Neutrophil (primary cell): Measurements from ENCODE around the gene GHITM.

Experiments used
- H3K27ac ChIP-seq: fragments of 200-600 bp; sonication (generic); 2 replicates; pipeline ENCODE4 v1.5.1; 2016; ENCODE audit warnings: mild to moderate bottlenecking, moderate library complexity
- H3K27me3 ChIP-seq: fragments of 200-600 bp; sonication (generic); 2 replicates; pipeline ENCODE4 v1.6.0; 2016; ENCODE audit warnings: mild to moderate bottlenecking
- H3K36me3 ChIP-seq: fragments of 200-600 bp; sonication (generic); 2 replicates; pipeline ENCODE4 v1.5.1; 2017
- H3K4me1 ChIP-seq, 2 experiments: fragments of 200-600 bp in 1 of 2; sonication (generic) in 1 of 2; 1 replicate in 1 of 2; 2 replicates in 1 of 2; pipeline versions ENCODE4 v1.5.1 to v1.6.1; 2013 to 2016; ENCODE audit warnings: low read depth in 1 of 2, low read length in 1 of 2, mild to moderate bottlenecking in 1 of 2, moderate library complexity in 1 of 2; ENCODE audit not compliant: control insufficient read depth in 1 of 2, insufficient read depth in 1 of 2
- H3K4me3 ChIP-seq, 2 experiments: fragments of 200-600 bp in 1 of 2; sonication (generic) in 1 of 2; 1 replicate in 1 of 2; 2 replicates in 1 of 2; pipeline ENCODE4 v1.5.1; 2013 to 2016; ENCODE audit warnings: low read depth in 1 of 2, low read length in 1 of 2, mild to moderate bottlenecking in 1 of 2, moderate library complexity in 1 of 2
- H3K9me3 ChIP-seq: fragments of 200-600 bp; sonication (generic); 2 replicates; pipeline ENCODE4 v1.5.1; 2016
- TF ChIP-seq, protein P1 (sequence below): fragments of 200-600 bp; sonication (generic); IDR thresholded peaks from 2 replicates; pipeline ENCODE4 v1.5.1; 2016; ENCODE audit warnings: antibody characterized with exemption

GHITM gene

GRCh38 chr10:84155521-84155920 is 16.2 kb downstream of the GHITM start:
- Histone ChIP-seq H3K36me3 (peaks cover 36% of the 10 kb centered on the region), H3K27me3 (no peaks in the 10 kb centered on the region), H3K27ac (peak overlapping the region; percentile 74), H3K9me3 (no peaks in the 10 kb centered on the region), H3K4me3 (no peak overlapping the region), H3K4me1 (peaks cover 45 to 47% of the 10 kb centered on the region in 2 experiments)
- TF ChIP-seq, protein P1, sequence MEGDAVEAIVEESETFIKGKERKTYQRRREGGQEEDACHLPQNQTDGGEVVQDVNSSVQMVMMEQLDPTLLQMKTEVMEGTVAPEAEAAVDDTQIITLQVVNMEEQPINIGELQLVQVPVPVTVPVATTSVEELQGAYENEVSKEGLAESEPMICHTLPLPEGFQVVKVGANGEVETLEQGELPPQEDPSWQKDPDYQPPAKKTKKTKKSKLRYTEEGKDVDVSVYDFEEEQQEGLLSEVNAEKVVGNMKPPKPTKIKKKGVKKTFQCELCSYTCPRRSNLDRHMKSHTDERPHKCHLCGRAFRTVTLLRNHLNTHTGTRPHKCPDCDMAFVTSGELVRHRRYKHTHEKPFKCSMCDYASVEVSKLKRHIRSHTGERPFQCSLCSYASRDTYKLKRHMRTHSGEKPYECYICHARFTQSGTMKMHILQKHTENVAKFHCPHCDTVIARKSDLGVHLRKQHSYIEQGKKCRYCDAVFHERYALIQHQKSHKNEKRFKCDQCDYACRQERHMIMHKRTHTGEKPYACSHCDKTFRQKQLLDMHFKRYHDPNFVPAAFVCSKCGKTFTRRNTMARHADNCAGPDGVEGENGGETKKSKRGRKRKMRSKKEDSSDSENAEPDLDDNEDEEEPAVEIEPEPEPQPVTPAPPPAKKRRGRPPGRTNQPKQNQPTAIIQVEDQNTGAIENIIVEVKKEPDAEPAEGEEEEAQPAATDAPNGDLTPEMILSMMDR, result no peak

GRCh38 chr10:84156009-84156408 is 16.7 kb downstream of the GHITM start:
- Histone ChIP-seq H3K4me1 (peaks cover 45 to 47% of the 10 kb centered on the region in 2 experiments), H3K27me3 (no peaks in the 10 kb centered on the region), H3K4me3 (no peak overlapping the region), H3K9me3 (no peaks in the 10 kb centered on the region), H3K36me3 (peaks cover 31% of the 10 kb centered on the region), H3K27ac (peak overlapping the region; percentile 74)
- TF ChIP-seq, protein P1, result no peak

DNA sequence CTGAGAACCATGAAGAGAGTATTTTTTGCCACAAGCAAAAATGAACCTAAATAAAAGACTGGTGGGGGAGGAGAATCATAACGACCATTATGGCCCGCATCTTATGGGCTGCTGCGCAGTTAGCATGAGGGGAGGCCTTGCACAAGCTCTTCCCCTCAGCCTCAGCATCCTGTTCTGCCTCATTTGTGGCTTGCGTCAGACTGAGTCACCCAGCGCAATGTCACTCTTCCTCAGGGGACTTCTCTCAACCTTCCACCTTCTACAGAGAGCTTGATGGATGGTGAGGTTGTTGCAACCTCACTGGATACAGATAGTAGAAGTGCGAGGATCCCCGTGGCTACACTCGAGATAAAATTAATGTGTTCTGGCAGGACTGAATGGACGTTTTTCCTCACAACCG is 17.5 kb downstream of the GHITM start:
- Histone ChIP-seq H3K4me3 (peak overlapping the region in 1 of 2 experiments; percentile 2), H3K27ac (peak overlapping the region; percentile 74), H3K4me1 (peaks cover 45 to 47% of the 10 kb centered on the region in 2 experiments), H3K36me3 (peaks cover 26% of the 10 kb centered on the region), H3K9me3 (no peaks in the 10 kb centered on the region), H3K27me3 (no peaks in the 10 kb centered on the region)
- TF ChIP-seq, protein P1, result no peak

- Histone ChIP-seq H3K9me3 (no peaks in the 10 kb centered on the region), H3K36me3 (peaks cover 13% of the 10 kb centered on the region), H3K4me3 (no peak overlapping the region), H3K27ac (peak overlapping the region; percentile 39), H3K27me3 (no peaks in the 10 kb centered on the region), H3K4me1 (peaks cover 45 to 47% of the 10 kb centered on the region in 2 experiments)
- TF ChIP-seq, protein P1, result no peak
These were observed 18.8 kb downstream of the GHITM start for GRCh38 chr10:84158061-84158460.

GRCh38 chr10:84158550-84158949 is 19.2 kb downstream of the GHITM start:
- H3K9me3 ChIP-seq, result no peaks in the 10 kb centered on the region
- H3K27me3 ChIP-seq, result peaks cover 5% of the 10 kb centered on the region
- peaks cover 8% of the 10 kb centered on the region for H3K36me3 ChIP-seq
- H3K4me3 ChIP-seq, result peak overlapping the region in 1 of 2 experiments; percentile 31
- peaks cover 45 to 47% of the 10 kb centered on the region in 2 experiments for H3K4me1 ChIP-seq
- TF ChIP-seq, protein P1, result no peak
- H3K27ac ChIP-seq, result peak overlapping the region; percentile 39
